HG03439 (cell line): ENCODE results near the gene HELZ.
"Not testable (repeated sequence)": the region's sequence is repeated elsewhere in the genome, so short reads cannot be mapped to it uniquely, and the experiment has no call there.

Experiments used
- ATAC-seq: cut with Tn5 transposase; IDR thresholded peaks from one replicate; pipeline ENCODE4 v1.9.1; 2021; ENCODE audit warnings: mild to moderate bottlenecking, moderate library complexity; ENCODE audit not compliant: unreplicated experiment

HELZ gene

GRCh38 chr17:67124450-67125148 is 120.4 kb downstream of the HELZ start:
- no peak for ATAC-seq

- no peak for ATAC-seq
Observed at GRCh38 chr17:67123699-67124098, 121.3 kb downstream of the HELZ start.

- no peak for ATAC-seq
Observed at GRCh38 chr17:67121316-67121891, 123.6 kb downstream of the HELZ start.

- no peak for ATAC-seq
Observed at GRCh38 chr17:67119102-67119501, 125.9 kb downstream of the HELZ start.

GRCh38 chr17:67116045-67116575 is 128.9 kb downstream of the HELZ start:
- no peak for ATAC-seq

GRCh38 chr17:67115401-67115800 is 129.6 kb downstream of the HELZ start:
- no peak for ATAC-seq

- ATAC-seq: no peak
Observed at GRCh38 chr17:67113486-67113885, 131.5 kb downstream of the HELZ start.

GRCh38 chr17:67111808-67112207 is 133.2 kb downstream of the HELZ start:
- no peak for ATAC-seq

- no peak for ATAC-seq
Observed at GRCh38 chr17:67111327-67111726, 133.7 kb downstream of the HELZ start.

- ATAC-seq: no peak
Observed at GRCh38 chr17:67110619-67111018, 134.4 kb downstream of the HELZ start.

GRCh38 chr17:67109111-67109510 is 135.9 kb downstream of the HELZ start:
- no peak for ATAC-seq

GRCh38 chr17:67107811-67108775 is 136.9 kb downstream of the HELZ start:
- ATAC-seq: no peak

GRCh38 chr17:67107171-67107570 is 137.8 kb downstream of the HELZ start:
- no peak for ATAC-seq

GRCh38 chr17:67105213-67105612 is 139.8 kb downstream of the HELZ start:
- no peak for ATAC-seq

- ATAC-seq: not testable (repeated sequence)
Observed at GRCh38 chr17:67104641-67105040, 140.4 kb downstream of the HELZ start.

GRCh38 chr17:67098006-67098405 is 147.0 kb downstream of the HELZ start:
- ATAC-seq: no peak

GRCh38 chr17:67096609-67097008 is 148.4 kb downstream of the HELZ start:
- ATAC-seq: no peak

- ATAC-seq: no peak
Observed at GRCh38 chr17:67095803-67096202, 149.2 kb downstream of the HELZ start.

GRCh38 chr17:67095291-67095690 is 149.7 kb downstream of the HELZ start:
- not testable (repeated sequence) for ATAC-seq

- no peak for ATAC-seq
Observed at GRCh38 chr17:67093348-67093747, 151.6 kb downstream of the HELZ start.

- not testable (repeated sequence) for ATAC-seq
Observed at GRCh38 chr17:67092710-67093109, 152.3 kb downstream of the HELZ start.
